HG03575 (cell line): ENCODE data around the gene SYT12.

Source experiments
- ATAC-seq: cut with Tn5 transposase; IDR thresholded peaks from one replicate; pipeline ENCODE4 v1.9.1; 2021; ENCODE audit not compliant: unreplicated experiment, insufficient number of reproducible peaks, low FRiP score; ENCODE audit errors: extremely low read depth

Gene SYT12

GRCh38 chr11:67025750-67026149 is 2.8 kb downstream of the SYT12 start:
- ATAC-seq, result no peak

- no peak for ATAC-seq
Observed at GRCh38 chr11:67026941-67027340, 4.0 kb downstream of the SYT12 start.

GRCh38 chr11:67027483-67027930 is 4.6 kb downstream of the SYT12 start:
- ATAC-seq, result no peak

- ATAC-seq, result no peak
Observed at GRCh38 chr11:67027943-67028542, 5.1 kb downstream of the SYT12 start.

- no peak for ATAC-seq
Observed at GRCh38 chr11:67029146-67029545, 6.2 kb downstream of the SYT12 start.

GRCh38 chr11:67030976-67031375 is 8.0 kb downstream of the SYT12 start:
- no peak for ATAC-seq

GRCh38 chr11:67031791-67032561 is 9.0 kb downstream of the SYT12 start:
- ATAC-seq, result no peak

- ATAC-seq, result no peak
Observed at GRCh38 chr11:67032830-67033551, 10.1 kb downstream of the SYT12 start.

- ATAC-seq, result no peak
Observed at GRCh38 chr11:67033661-67034166, 10.8 kb downstream of the SYT12 start.

- ATAC-seq, result no peak
Observed at GRCh38 chr11:67034350-67034749, 11.4 kb downstream of the SYT12 start.

- ATAC-seq, result no peak
Observed at GRCh38 chr11:67040147-67040546, 17.2 kb downstream of the SYT12 start.

GRCh38 chr11:67041602-67042001 is 18.7 kb downstream of the SYT12 start:
- no peak for ATAC-seq

- ATAC-seq, result no peak
Observed at GRCh38 chr11:67043572-67044349, 20.8 kb downstream of the SYT12 start.

GRCh38 chr11:67044496-67044895 is 21.6 kb downstream of the SYT12 start:
- ATAC-seq, result no peak

GRCh38 chr11:67045314-67045713 is 22.4 kb downstream of the SYT12 start:
- no peak for ATAC-seq

GRCh38 chr11:67048515-67049130 is 25.7 kb downstream of the SYT12 start:
- ATAC-seq, result no peak

GRCh38 chr11:67050139-67050538 is 27.2 kb downstream of the SYT12 start:
- ATAC-seq, result no peak

- ATAC-seq, result no peak
Observed at GRCh38 chr11:67051180-67051893, 28.4 kb downstream of the SYT12 start.
